COR-L47 (cell line): ENCODE measurements around the gene SLBP.
"Not testable (repeated sequence)": the region's sequence is repeated elsewhere in the genome, so short reads cannot be mapped to it uniquely, and the experiment has no call there.

ENCODE experiments used
- DNase-seq: peaks from one replicate; lab custom pipeline; 2025; lab: John Stamatoyannopoulos, UW

SLBP gene

GRCh38 chr4:1708581-1708980, 3.5 kb downstream of the SLBP start:
- DNase-seq: no peak

DNA sequence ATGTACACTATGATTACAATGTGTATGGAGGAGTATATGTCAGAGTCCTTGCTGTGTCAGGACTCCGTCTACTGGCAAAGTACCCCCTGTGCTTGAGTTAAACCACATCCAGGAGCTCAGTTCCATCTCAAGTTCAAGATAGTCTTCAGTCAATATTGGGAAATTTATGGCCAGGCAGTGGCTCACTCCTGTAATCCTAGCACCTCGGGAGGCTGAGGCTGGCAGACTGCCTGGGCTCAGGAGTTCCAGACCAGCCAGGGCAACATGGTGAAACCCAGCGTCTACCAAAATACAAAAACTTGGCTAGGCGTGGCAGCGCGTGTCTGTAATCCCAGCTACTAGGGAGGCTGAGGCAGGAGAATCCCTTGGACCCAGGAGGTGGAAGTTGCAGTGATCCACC, 5.8 kb downstream of the SLBP start:
- no peak for DNase-seq

DNA sequence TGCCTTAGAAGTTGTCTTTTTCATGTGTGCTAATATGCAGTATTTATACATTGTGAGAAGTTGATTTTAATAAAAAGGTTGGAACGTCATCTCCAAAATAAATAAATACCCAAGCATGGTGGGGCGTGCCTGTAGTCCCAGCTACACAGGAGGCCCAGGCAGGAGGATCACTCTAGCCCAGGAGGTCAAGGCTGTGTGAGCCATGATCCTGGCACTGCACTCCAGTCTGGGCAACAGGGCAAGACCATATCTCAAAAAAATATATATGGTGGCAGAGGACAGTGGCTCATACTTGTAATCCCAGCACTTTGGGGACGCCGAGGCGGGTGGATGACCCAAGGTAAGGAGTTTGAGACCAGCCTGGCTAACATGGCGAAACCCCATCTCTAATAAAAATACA, 6.4 kb downstream of the SLBP start:
- no peak for DNase-seq

DNA sequence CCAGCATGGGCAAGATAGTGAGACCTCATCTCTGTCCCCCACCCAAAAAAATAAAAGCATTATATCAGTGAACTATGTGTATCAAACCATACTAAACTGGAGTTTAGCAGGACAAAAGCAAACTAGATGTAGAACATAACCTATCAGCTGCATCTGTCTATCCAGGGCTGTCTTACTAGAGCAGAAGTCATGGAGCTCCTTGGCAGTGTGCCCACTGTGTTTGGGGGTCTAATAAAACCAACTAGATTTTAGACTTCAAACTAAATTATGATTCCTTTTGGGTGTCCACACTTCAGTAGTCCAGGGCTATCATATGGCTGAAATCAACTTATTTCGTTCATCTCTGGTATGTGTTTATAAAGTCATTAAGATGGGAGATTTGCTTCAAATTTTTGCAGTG, 8.3 kb downstream of the SLBP start:
- DNase-seq: no peak

DNA sequence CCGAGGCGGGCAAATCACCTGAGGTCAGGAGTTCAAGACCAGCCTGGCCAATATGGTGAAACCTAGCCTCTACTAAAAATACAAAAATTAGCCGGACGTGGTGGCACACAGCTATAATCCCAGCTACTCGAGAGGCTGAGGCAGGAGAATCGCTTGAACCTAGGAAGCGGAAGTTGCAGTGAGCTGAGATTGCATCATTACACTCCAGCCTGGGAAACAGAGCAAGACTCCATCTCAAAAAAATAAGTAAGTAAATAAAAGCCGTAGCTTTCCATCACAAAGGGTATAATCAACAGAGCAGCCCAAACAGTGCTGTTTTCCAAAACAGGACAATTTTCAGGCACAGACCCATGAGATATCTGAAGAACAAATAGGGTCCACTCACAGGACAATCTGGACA, 10.4 kb downstream of the SLBP start:
- not testable (repeated sequence) for DNase-seq

DNA sequence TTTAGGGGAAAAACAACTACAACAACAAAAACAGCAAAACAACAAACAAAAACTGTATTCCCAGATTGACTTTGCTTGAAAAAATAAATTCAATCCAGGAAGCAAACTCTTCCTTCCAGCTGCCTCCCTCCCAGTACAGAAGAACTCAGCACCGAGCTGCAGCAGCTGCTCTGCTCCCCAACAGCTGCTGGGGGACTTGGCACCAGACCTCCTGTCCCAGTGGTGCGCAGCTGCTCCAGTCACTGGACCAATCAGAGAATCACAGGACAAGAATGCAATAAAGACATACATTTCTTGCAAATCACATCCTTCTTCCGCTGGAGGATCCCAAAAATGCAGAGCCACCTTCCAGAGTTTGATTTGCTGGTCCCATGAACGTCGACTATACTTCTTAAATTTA, 16.2 kb downstream of the SLBP start:
- DNase-seq: no peak

DNA sequence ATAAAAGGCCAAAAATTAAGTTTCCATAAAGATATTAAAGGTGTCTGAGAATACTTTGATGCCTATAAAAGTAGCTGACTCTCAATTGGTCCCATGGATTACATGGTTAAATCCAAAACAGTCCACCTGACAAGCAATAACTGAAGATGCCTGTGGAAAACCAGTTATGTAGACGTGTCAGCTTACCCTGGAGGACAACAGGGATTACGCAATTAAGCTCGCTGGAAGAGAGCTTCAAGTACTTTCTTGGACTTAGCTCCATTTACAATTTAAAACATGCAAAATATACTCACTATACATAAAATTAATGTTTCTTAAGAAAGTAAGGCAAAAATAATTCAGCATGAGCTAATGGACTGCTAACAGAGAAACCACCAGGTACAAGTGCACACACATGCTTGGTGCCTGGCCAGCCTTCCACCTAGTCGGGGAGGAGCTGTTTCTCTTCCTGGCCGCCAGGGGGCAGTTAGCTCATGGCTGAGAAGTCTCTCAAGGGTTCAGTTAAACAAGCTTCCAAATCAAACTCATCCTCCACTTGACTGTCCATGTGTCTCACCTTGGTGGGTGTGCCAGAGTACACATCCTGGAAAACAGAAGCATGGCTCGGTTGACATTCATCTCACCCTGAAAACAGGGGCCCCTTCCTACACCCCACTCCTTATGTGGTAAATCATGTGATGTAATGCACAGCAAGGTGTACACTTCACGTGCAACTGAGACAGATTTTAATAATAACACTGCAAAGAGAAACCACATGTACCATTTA, 18.8 kb downstream of the SLBP start:
- DNase-seq: peak; percentile 65

- DNase-seq: no peak
Measured at GRCh38 chr4:1691737-1692373, 20.3 kb downstream of the SLBP start.

DNA sequence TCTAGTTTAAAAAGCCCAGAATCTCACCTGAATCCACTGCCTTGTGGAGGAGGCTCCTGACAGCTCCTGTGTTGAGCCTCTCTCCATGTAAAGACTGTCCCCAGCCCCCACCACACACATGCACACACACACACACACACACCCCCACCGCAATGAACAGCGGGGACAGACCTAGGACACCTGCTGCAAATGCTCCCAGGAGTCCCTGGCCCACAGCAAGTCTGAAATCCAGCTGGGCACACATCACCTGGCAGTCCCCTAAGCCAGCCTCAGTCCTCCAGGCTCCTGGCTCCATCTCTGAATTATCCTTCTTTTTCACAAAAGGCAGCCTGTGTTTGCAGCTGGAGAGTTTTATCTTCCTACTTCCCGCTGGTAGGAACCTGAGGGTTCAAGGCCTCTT, 21.4 kb downstream of the SLBP start:
- DNase-seq: no peak

DNA sequence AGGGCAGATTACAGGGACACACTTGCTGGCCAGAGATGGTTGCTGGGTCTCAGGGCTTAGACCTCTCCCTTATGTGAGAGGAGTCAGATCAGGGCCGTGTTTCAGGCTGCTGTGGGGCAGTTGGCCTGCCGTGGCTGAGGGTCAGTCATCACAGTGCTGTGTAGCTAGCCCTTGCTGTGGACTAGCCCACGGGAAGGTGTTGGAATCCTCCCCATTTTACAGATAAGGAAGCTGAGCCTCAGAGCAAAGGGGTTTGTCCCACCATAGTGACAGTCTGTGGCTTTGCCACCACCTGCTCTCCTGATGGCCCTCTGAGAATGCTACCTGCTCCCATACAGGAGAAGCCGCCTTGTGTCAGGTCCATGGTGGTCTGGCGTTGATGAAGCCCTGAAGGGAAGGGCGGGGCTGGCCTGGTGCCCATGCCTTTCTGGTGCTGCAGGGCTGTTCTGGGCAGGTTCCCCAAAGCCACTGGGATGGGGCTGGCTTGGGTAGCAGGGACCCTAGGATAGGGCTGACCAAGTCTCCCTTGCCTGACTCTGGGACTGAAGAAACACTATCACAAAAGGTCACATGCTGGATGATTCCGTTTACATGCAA, 25.6 kb downstream of the SLBP start:
- DNase-seq: no peak

GRCh38 chr4:1685235-1686150, 26.6 kb downstream of the SLBP start:
- DNase-seq: no peak

DNA sequence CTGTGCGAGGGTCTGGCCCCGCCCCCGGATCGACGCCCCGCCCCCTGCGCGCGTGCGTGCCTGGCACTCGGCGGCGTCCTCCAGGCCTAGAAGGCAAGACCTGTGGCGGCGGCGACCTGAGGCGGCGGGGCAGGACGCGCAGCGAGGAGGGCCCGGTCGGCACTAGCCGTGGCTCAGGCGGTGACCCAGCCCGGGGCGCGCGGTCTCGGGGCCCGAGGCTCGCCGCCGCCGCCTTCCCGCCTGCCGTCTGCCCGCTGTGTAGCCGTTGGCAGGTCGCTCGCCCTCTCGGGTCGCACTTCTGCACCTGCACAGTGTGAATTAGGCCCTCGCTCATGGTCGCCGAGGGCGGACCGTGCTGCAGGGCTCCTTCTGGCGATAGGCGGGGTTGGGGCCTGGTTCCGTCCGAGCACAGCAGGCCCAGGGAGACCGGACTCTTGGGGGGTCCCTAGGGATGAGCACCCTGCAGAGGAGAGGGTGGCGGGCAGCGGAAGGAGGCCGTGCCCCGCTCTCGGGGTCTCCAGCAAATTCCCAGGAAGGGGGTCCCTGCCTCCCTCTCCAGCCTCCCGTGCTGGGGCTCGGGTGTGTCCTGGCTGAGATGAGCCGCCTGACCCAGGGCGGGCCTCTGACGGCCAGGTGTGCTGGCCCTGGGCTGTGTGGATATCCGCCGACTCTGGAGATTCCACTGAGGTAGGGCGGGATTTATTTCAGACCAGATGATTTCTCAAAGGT, 27.4 kb downstream of the SLBP start:
- DNase-seq: no peak

- peak; percentile 76 for DNase-seq
Measured at GRCh38 chr4:1683736-1684505, 28.2 kb downstream of the SLBP start, which contains the start of gene FAM53A. Gene FAM53A, minus strand, starts transcription at chr4:1684313. Its CDS starts 15,572 bp downstream, at chr4:1668741.

GRCh38 chr4:1683261-1683735, 28.8 kb downstream of the SLBP start:
- DNase-seq: no peak

DNA sequence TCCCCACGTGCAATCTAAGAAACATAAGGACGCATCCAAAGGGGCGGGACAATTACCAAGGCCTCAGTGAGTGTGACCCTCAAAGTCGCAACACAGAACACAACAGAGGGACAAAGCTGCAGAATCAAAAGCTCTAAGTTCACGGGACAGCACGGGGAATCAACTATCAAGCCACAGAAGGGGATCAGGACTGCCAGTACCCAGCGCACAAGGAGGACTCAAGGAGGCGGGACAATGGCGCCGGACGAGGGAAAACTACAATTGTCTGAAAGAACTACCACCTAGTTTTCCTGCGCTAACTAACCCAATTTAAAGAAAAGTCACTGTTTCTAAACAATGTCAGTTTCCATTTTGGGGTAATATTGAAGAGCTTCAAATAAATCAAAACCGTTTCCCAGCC, 29.3 kb downstream of the SLBP start:
- no peak for DNase-seq

- no peak for DNase-seq
Measured at GRCh38 chr4:1678244-1678643, 33.9 kb downstream of the SLBP start.

DNA sequence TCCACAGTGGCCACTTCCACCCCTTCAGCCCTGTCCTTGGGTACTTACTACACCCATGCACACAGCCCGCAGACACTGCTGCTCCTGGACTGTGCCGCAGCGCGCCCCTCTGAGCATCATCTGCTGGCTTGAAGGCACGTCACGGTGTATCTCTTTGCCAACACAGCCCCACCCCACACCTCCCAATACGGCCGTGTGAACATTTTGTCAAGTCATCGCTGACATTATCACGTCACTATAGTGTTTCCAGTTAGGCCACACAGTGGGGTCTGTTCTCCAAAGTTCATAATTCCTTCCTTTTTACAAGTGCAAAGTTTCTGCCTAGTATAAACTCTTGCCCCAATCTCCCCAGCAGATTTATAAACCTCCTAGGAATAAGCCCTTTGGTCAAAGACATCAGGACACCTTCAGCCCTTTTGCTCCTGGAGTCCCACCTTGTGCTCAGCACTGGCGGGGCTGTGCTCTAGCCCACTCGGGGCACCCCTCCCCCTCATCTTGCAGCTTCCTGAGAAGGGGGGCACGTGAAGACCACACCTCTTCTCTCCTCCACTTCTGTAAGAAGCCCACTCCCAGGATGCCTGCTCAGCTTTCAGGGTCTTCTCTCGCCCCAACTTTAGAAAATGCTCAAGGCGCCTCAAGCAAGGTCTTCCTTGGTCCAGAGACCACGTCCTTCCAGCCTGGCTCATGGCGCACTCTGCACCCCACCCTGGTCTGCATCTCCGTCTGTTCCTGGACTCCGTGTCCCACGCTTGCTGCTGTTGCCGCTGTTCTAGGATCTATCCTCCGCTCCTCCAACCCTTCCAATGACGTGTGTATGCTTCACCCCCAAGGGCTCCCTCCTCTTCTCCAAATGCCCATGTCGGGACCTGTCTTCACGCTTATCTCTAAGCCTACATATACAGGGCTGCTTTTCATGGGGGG, 35.3 kb downstream of the SLBP start:
- no peak for DNase-seq

DNA sequence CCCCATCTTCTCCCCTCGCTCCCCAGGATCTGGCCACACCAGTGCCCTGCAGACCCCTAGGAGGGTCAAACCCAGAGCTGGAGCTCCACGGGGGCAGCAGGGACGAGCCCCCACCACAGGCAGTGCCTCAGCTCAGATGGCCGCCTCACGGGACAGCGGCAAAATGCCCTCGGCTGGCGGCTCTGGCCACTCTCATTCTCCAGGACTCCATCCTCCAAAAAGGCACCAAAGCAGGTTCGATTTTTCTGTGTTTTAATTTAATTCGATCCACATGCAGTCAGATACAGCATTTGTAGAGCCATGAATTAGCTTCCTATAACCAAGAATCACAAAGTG, 36.3 kb downstream of the SLBP start:
- no peak for DNase-seq

DNA sequence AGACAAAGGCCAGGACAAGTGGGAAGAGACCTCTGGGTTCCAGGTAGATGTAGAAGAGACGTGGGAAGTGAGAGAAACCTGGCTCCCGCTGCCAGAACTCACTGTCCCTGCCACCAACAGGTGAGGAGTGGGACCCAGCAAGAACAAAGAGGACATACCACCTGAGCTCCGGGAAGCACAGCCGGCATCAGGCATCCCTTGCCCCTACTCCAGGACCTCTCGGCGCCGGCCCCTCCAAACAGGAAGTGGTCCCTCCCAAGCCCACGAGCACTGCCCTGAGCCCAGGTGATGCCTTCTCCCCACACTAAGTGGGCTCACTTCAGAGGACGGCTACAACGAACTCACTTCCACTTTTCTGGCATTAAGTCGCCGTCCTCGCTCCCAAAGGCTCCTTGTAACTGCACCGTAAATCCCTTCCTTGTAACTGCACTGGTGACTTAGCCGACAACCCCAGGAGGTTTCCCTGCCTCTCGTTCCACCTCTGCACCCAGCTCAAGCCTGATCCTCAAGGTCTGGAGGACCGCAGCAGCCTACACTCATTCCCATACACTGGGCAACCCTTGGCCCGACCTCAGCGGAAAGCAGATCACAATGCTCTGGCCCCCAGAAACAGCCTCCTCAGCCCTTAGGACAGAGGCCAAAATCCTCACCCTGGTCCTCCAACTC, 36.9 kb downstream of the SLBP start:
- no peak for DNase-seq
